Measurements from ENCODE around the gene SDHAF2. TPM values are rescaled to one million over a fixed set of nuclear protein-coding genes. Genes with fewer than 3 reads are reported as not detected.
"Not testable (repeated sequence)": the region's sequence is repeated elsewhere in the genome, so short reads cannot be mapped to it uniquely, and the experiment has no call there.

Gene SDHAF2
- polyA plus RNA-seq, 1 experiment, result 81.1 TPM

DNA sequence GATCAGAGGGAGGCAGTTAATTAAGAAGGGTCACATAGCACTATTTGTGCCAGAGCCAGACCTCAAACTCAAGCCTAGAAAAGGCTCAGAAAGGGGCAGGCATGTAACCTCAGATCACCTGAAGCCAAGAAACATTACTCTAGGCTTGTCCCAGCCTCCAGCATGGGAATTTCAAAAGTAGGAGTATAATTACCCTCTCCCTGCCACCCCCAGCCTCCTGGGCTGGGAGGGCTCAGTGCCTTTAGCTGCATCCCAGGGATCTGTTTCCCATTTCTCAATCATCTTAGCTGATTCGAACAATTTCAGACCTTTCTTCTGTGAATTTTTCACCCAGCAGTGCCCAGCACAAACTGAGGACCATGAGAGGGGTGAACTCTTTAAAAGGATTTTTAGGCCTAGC is 45.5 kb downstream of the SDHAF2 start:
- Histone ChIP-seq H3K4me3 (ENCODE audit: low read depth, low read length) (no peak overlapping the region), H3K36me3 (ENCODE audit: control insufficient read depth, insufficient read depth, low read length) (no peaks in the 10 kb centered on the region; the same call in none of the 2 replicates), H3K27me3 (ENCODE audit: control insufficient read depth, insufficient read depth, low read length) (no peaks in the 10 kb centered on the region)
- TF ChIP-seq, protein P1, sequence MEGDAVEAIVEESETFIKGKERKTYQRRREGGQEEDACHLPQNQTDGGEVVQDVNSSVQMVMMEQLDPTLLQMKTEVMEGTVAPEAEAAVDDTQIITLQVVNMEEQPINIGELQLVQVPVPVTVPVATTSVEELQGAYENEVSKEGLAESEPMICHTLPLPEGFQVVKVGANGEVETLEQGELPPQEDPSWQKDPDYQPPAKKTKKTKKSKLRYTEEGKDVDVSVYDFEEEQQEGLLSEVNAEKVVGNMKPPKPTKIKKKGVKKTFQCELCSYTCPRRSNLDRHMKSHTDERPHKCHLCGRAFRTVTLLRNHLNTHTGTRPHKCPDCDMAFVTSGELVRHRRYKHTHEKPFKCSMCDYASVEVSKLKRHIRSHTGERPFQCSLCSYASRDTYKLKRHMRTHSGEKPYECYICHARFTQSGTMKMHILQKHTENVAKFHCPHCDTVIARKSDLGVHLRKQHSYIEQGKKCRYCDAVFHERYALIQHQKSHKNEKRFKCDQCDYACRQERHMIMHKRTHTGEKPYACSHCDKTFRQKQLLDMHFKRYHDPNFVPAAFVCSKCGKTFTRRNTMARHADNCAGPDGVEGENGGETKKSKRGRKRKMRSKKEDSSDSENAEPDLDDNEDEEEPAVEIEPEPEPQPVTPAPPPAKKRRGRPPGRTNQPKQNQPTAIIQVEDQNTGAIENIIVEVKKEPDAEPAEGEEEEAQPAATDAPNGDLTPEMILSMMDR (IDR thresholded peaks at IDR 0.05; ENCODE audit: insufficient read depth, low read depth, low read length), result no peak
- no peak for DNase-seq (ENCODE audit: low read depth)
- CTCF ChIA-PET, result interaction anchor here (1.5 to 6.2 kb wide), 7 partner anchors 13 to 161 kb away, joined by 3 to 156 read pairs (median 35); no protein-coding TSS in a partner anchor
- POLR2A ChIA-PET, result interaction anchor here (0.6 kb wide), 1 partner anchor 46 kb away, joined by 3 read pairs; no protein-coding TSS in a partner anchor

DNA sequence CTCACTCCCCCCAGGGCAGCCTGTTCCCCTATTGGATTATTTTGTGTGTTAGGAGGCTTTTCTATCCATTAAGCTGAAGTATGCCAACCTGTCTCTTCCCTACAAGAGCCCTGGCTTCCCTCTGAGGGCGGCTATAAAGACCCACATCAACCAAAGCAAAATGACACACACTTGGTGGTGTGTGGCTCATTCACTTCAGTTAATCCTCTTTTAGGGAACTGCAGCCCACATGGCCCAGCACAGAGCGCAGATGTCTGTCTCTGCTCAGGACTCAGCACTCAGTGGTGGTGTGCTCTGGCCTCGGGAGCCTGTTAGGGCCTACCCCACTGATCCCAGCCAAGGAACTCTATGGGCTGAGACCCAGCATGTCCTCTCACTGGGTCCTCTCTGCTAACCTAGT is 46.4 kb downstream of the SDHAF2 start:
- no peaks in the 10 kb centered on the region for H3K27me3 ChIP-seq (ENCODE audit: control insufficient read depth, insufficient read depth, low read length)
- DNase-seq (ENCODE audit: low read depth), result no peak
- TF ChIP-seq, protein P1 (IDR thresholded peaks at IDR 0.05; ENCODE audit: insufficient read depth, low read depth, low read length), result no peak
- H3K4me3 ChIP-seq (ENCODE audit: low read depth, low read length), result no peak overlapping the region
- ChIA-PET CTCF (interaction anchor here (0.7 to 6.2 kb wide), 18 partner anchors 9 to 1103 kb away, joined by 3 to 156 read pairs (median 7); no protein-coding TSS in a partner anchor), POLR2A (no interaction called here)
- no peaks in the 10 kb centered on the region; the same call in 1 of the 2 replicates for H3K36me3 ChIP-seq (ENCODE audit: control insufficient read depth, insufficient read depth, low read length)

DNA sequence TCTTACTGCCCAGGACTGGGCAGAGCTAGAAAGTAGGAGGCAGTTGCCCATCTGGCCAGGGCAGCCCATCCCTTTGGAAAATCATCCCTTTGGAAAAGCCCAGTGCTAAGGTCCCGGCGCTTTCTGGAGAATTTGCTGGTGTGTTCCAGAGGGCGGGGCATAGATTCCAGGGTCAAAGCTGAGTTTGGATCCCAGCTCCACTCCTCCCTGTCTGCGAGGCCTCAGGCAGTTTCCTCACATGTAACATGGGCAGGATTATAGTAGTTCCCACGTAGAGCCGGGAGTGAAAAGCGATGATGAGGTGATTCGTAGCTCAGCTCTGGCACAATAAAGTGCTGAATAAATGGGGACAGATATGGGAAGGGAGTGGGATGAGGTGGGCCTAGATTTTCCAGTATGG is 47.2 kb downstream of the SDHAF2 start:
- CTCF ChIA-PET, result interaction anchor here (0.6 to 6.2 kb wide), 25 partner anchors 8 to 468 kb away, joined by 3 to 156 read pairs (median 7); no protein-coding TSS in a partner anchor

DNA sequence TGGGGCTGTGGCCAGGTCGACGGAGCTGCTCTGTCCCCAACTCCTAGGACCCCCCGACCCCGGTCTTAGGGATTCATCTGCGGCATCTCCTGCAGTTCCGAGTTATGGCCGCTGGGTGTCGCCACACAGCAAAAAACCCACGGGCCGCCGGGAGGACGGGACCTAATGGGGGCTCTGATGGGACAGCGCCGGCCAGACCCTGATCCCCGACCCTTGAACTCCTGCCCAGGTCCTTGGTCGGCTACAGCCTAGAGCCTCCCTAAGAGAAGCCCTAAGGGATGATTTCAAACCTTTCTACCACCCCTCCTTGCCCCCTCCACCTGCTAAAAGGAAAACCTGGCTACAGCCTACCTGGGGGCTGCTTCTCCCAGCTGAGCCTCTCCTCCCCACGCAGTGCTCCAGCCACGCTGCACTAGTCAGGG is 47.8 kb downstream of the SDHAF2 start:
- TF ChIP-seq, protein P1 (IDR thresholded peaks at IDR 0.05; ENCODE audit: insufficient read depth, low read depth, low read length), result peak; percentile 90
- Histone ChIP-seq H3K36me3 (ENCODE audit: control insufficient read depth, insufficient read depth, low read length) (no peaks in the 10 kb centered on the region; the same call in 1 of the 2 replicates), H3K27me3 (ENCODE audit: control insufficient read depth, insufficient read depth, low read length) (peaks cover 1% of the 10 kb centered on the region), H3K4me3 (ENCODE audit: low read depth, low read length) (no peak overlapping the region)
- ChIA-PET CTCF (interaction anchor here (0.6 to 6.2 kb wide), 28 partner anchors 11 to 171 kb away, joined by 3 to 156 read pairs (median 7); partner anchors contain the start of gene LRRC10B), POLR2A (no interaction called here)
- no peak for DNase-seq (ENCODE audit: low read depth)

More for the DNA sequence above, 47.2 kb downstream of the SDHAF2 start:
- Histone ChIP-seq H3K36me3 (ENCODE audit: control insufficient read depth, insufficient read depth, low read length) (no peaks in the 10 kb centered on the region; the same call in 1 of the 2 replicates), H3K27me3 (ENCODE audit: control insufficient read depth, insufficient read depth, low read length) (no peaks in the 10 kb centered on the region; the same call in 1 of the 2 replicates), H3K4me3 (ENCODE audit: low read depth, low read length) (no peak overlapping the region)
- POLR2A ChIA-PET, result interaction anchor here (0.9 kb wide), 1 partner anchor 39 kb away, joined by 3 read pairs; no protein-coding TSS in a partner anchor
- DNase-seq (ENCODE audit: low read depth), result no peak
- TF ChIP-seq, protein P1 (IDR thresholded peaks at IDR 0.05; ENCODE audit: insufficient read depth, low read depth, low read length), result no peak

DNA sequence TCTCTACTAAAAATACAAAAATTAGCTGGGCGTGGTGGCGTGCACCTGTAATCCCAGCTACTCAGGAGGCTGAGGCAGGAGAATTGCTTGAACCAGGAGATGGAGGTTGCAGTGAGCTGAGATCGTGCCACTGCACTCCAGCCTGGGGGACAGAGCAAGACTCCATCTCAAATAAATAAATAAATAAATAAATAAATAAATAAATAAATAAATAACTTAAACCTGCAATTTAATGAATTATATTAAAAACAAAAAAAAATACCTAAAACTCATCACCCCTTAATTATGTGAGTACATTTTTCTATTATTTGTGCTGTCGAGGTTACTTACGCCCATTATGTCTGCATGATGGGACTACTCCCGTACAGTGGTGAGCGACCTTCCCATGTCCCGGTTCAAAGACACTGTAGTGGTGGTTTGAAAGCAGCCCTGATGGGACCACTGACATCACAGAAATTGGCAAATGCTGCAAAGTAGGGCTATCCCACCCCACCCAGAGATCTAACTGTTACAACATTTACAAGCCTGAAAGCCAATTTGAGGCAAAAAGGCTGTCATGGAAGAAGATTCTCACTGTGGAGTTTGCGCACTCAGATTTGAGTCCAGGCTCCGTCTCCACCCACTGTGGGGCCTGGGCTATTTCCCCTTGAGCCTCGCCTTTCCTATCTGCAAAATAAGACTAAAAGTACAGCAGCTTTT is 49.6 kb downstream of the SDHAF2 start:
- DNase-seq (ENCODE audit: low read depth); H3K4me3 ChIP-seq (ENCODE audit: low read depth, low read length); H3K27me3 ChIP-seq (ENCODE audit: control insufficient read depth, insufficient read depth, low read length); H3K36me3 ChIP-seq (ENCODE audit: control insufficient read depth, insufficient read depth, low read length); POLR2A ChIA-PET: not testable (repeated sequence)
- CTCF ChIA-PET, result interaction anchor here (0.9 to 6.2 kb wide), 13 partner anchors 9 to 159 kb away, joined by 3 to 156 read pairs (median 29); no protein-coding TSS in a partner anchor

All from BJ (cell line).